ENCODE measurements around the gene ZBP1.
"Not testable (repeated sequence)": the region's sequence is repeated elsewhere in the genome, so short reads cannot be mapped to it uniquely, and the experiment has no call there.

The ZBP1 gene

GRCh38 chr20:57633945-57634491 lies 13.8 kb upstream of the ZBP1 start:
- DNase-seq (ENCODE audit: low spot score): no peak

GRCh38 chr20:57632286-57632685 lies 12.1 kb upstream of the ZBP1 start:
- TF ChIP-seq, protein P1, sequence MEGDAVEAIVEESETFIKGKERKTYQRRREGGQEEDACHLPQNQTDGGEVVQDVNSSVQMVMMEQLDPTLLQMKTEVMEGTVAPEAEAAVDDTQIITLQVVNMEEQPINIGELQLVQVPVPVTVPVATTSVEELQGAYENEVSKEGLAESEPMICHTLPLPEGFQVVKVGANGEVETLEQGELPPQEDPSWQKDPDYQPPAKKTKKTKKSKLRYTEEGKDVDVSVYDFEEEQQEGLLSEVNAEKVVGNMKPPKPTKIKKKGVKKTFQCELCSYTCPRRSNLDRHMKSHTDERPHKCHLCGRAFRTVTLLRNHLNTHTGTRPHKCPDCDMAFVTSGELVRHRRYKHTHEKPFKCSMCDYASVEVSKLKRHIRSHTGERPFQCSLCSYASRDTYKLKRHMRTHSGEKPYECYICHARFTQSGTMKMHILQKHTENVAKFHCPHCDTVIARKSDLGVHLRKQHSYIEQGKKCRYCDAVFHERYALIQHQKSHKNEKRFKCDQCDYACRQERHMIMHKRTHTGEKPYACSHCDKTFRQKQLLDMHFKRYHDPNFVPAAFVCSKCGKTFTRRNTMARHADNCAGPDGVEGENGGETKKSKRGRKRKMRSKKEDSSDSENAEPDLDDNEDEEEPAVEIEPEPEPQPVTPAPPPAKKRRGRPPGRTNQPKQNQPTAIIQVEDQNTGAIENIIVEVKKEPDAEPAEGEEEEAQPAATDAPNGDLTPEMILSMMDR (IDR thresholded peaks at IDR 0.05): no peak
- H3K4me3 ChIP-seq: no peak overlapping the region
- no peak overlapping the region for H3K27ac ChIP-seq
- DNase-seq (ENCODE audit: low spot score): no peak

More at GRCh38 chr20:57633945-57634491, 13.8 kb upstream of the ZBP1 start:
- H3K27ac ChIP-seq: no peak overlapping the region
- TF ChIP-seq, protein P1 (IDR thresholded peaks at IDR 0.05): no peak
- H3K4me3 ChIP-seq: no peak overlapping the region

DNA sequence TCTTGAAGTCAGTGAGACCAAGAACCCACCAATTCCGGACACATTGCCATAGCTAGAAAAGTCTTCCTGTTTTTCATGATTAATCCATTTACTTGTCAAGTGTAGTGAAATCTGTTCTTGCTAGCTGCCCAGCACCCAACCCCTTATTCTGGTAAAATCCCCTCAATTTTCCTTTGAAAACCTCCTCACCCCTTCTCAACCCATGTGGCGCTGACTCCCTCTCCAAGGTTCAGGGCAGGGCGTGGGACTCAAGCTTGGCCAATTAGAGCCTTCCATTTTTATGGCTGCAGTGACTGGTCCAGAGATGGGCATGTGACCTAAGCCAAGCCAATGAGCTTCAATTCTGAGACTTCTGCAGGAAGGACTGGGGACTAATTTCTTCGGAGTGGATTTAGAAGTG lies 9.8 kb upstream of the ZBP1 start:
- no peak overlapping the region for H3K27ac ChIP-seq
- no peak for DNase-seq (ENCODE audit: low spot score)
- peak overlapping the region; percentile 41 for H3K4me3 ChIP-seq
- TF ChIP-seq, protein P1 (IDR thresholded peaks at IDR 0.05): no peak

- not testable (repeated sequence) for DNase-seq (ENCODE audit: low spot score)
- peak overlapping the region; percentile 41 for H3K4me3 ChIP-seq
- H3K27ac ChIP-seq: peak overlapping the region in 1 of 2 donors; percentile 78
Observed at GRCh38 chr20:57629491-57629901, 9.3 kb upstream of the ZBP1 start.

DNA sequence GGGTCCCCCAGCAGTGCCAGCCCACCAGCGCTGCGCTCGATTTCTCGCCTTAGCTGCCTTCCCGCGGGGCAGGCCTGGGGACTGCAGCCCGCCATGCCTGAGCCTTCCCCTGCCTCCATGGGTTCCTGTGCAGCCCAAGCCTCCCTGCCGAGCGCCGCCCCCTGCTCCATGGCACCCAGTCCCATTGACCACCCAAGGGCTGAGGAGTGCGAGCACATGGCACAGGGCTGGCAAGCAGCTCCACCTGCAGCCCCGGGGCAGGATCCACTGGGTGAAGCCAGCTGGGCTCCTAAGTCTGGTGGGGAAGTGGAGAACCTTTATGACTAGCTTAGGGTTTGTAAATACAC lies 8.7 kb upstream of the ZBP1 start:
- peak overlapping the region; percentile 13 for H3K4me3 ChIP-seq
- peak; percentile 46 for DNase-seq (ENCODE audit: low spot score)
- peak overlapping the region in 1 of 2 donors; percentile 78 for H3K27ac ChIP-seq

GRCh38 chr20:57628047-57628961 lies 8.1 kb upstream of the ZBP1 start:
- DNase-seq (ENCODE audit: low spot score): peak; percentile 65
- H3K27ac ChIP-seq: peak overlapping the region in 1 of 2 donors; percentile 78
- peak overlapping the region; percentile 36 for H3K4me3 ChIP-seq
- TF ChIP-seq, protein P1 (IDR thresholded peaks at IDR 0.05): no peak

DNA sequence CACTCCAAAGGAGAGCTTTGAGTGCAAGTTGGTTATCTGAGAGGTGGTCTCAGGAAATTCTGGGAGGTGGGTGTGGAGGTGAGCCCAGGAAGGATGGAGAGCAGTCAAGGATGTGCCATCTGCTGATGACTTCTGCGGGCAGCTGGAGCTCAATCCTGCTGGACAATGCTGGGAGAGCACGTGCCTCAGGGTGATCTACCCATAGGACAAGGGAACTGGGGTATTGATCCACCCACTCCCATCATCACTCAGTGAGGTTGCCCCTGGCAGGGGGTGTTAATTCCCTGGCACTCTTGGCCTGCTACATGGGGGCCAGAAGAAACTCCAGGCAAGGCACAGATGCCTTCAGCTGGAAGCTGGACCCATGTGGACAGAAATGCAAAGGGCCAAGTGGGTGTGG lies 7.1 kb upstream of the ZBP1 start:
- DNase-seq (ENCODE audit: low spot score): peak; percentile 47
- TF ChIP-seq, protein P1 (IDR thresholded peaks at IDR 0.05): no peak
- H3K4me3 ChIP-seq: no peak overlapping the region
- peak overlapping the region in 1 of 2 donors; percentile 70 for H3K27ac ChIP-seq

- no peak for DNase-seq (ENCODE audit: low spot score)
- no peak overlapping the region for H3K27ac ChIP-seq
- TF ChIP-seq, protein P1 (IDR thresholded peaks at IDR 0.05): no peak
- H3K4me3 ChIP-seq: no peak overlapping the region
Observed at GRCh38 chr20:57625978-57626377, 5.8 kb upstream of the ZBP1 start.

Data from coronary artery (tissue), 2 donors.